HG03025 (cell line): ENCODE data around the gene SLC43A3.
"Not testable (repeated sequence)": the region's sequence is repeated elsewhere in the genome, so short reads cannot be mapped to it uniquely, and the experiment has no call there.

Experiments used
- ATAC-seq: cut with Tn5 transposase; IDR thresholded peaks from one replicate; pipeline ENCODE4 v1.9.1; 2021; ENCODE audit warnings: mild to moderate bottlenecking, moderate library complexity; ENCODE audit not compliant: unreplicated experiment, low FRiP score

Gene SLC43A3

DNA sequence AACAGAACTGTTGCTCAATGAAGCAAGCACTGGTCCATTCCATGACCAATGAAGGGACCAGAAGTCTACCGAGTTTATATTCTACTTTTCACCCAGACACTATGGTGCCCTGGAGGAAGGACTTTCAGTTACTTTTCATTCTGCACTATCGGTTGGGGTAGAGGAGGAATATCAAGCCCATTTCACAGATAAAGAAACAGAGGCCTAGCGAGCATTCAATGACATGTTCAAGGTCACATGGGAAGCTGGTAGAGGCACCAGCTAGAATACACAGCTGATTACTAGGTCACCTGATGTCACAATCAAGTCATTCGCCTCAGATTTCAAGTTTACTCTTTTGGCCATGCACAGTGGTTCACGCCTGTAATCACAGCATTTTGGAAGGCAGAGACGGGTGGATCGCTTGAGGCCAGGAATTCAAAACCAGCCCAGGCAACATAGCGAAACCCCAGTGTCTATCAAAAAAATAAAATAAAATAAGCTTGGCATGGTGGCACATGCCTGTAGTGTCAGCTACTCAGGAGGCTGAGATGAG, 18.9 kb downstream of the SLC43A3 start:
- ATAC-seq = no peak

GRCh38 chr11:57407010-57407920, 19.7 kb downstream of the SLC43A3 start:
- ATAC-seq = no peak

DNA sequence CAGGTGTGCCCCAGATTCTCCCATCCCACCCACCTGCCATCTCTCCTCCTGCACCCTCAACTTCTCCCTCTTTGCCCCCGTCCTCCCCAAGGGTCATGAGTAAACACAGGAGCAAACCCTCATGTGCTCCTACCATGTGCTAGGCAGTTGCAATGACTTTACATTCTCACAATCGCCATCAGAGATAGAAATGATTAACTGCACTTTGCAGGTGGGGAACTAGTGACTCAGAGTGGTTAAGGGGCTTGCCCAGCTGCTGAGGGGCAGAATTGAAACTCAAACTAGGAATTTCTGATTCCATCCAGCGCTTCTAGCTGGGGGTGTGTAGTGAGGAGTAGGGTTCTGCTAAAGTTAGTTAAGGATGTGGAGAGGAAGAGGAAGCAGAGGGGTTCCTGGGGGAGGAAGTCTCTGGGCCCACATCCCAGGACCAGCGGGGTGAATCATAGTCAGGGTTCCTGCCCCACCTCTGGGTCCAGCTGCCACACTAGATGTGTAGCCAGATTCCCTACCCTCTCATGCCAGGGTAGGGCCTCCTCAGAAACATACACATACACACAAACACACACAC, 20.5 kb downstream of the SLC43A3 start:
- peak; percentile 58 for ATAC-seq

DNA sequence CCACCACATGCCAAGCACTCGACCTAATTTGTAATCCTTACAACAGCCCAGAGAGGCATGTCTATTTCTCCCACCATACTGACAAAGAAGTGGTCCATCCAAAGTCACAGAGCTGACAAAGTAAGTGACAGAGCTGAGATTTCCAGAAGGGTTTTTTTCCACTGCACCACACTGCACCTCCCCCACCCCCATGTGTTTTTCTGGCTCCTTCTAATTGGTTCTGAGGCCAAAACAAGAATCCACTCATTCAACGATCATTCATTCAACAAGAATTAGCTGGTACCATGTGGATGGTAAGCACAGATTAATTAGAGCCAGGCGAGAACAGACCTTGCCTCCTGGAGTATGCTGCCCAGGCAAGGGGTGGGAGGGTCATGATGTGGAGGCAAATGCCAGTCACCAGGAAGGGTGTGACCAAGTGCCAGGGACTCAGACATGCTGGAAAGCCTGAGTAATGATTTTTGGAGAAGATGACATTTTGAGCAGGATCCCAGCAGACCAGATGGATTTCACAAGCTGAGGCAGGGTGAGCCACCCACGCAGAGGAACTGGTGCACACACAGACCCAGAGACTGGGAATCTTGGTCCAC, 21.6 kb downstream of the SLC43A3 start:
- ATAC-seq = no peak

DNA sequence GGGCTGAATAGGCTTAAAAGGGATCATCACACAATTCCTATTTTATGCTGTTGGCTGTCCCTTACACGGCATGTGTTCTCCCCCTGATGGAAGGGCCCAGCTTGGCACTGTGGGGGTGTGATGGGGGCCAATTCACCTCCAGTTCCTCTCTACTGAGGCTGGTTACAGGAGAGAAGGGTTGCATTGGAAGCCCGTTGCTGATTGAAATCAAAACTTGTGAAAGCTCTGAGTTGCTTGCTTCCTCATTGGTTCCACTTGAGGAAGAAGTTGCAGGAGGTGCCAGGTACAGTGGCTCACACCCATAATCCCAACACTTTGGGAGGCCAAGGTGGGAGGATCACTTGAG, 23.1 kb downstream of the SLC43A3 start:
- no peak for ATAC-seq

GRCh38 chr11:57403003-57403801, 23.7 kb downstream of the SLC43A3 start:
- ATAC-seq = not testable (repeated sequence)

DNA sequence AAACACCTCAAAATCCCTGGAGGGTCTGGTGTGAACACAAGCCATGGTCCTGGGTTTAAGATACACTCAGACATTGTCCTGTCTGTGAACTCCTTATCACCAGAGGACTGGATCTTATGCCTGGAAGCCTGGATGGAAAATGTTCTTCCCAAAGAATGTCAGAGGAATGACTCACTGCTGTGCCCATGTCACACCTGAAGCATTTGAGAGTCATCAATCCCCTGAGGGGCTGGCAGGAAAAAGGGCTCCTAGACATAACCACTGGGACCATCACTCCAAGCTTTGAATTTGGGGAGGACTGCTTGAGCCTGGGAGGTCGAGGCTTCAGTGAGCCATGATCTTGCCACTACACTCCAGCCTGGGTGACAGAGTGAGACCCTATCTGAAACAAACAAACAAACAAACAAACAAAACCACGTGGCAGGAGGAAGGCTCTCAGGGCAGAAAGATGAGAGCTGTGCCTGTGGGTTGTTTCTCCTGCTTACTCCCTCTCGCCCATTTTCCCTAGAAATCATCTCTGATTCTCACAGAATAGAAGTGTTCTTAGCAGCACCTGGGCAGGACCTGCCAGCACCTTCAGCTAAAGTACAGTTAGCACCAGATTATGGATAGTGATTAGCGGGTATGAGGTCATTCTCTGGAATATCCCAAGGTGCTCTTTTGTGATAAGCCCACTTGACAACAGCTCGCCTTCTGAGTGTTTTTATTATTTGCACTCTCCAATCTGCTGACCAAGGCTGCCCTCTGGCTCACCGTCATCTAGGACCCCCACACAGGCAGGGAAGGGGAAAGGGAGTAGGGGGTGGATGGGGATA, 24.5 kb downstream of the SLC43A3 start:
- ATAC-seq = no peak

DNA sequence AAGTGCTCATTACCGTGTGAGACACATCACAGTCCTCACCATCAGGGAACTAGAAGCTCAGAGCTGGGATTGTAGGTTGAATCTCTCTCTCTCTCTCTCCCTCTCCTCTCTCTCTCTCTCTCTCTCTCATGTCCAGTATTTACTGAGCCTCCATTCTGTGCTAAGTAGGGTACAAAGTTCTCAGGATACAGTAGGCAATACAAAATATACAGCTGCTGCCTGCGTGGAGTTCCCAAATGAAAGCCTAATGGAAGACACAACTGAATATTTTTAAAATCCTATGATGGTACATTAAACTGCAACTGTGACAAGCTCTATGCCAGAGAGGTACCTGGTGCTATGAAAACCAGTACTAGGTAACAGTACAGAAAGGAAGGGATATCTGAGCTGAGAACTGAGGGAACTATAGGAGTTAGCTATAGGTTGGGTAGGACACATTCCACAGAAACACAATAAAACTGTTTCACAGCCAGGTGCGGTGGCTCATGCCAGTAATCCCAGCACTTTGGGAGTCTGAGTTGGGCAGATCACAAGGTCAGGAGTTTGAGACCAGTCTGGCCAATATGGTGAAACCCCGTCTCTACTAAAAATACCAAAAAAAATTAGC, 26.8 kb downstream of the SLC43A3 start:
- no peak for ATAC-seq

GRCh38 chr11:57399221-57399620, 27.7 kb downstream of the SLC43A3 start:
- ATAC-seq = no peak

DNA sequence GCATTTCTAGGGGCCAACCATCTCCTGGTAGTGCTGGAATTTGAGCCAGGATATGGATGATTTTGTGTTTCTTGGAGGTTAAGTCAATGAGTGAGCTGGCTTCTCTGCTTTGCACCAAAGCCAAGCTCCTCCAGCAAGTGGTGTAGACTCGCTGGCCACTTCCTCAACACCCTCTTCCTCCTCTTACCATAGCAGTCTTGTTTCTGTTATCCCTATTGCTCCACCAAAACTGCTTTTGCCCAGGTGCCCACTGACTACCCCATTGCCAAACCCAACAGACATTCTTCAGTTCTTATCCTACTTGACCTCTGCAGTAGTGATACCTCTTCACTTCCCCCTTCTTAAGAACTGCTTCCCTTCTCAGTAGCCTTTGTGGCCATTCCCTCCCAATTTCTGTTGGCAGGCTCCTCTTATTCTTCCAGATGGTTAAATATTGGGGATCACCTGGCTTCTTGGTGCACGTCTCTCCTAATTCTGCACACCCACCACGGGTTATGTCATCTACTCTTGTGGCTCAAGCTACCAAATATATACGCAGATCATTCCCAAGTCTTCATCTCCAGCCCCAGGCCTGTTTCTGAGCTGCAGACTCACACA, 29.4 kb downstream of the SLC43A3 start:
- no peak for ATAC-seq

DNA sequence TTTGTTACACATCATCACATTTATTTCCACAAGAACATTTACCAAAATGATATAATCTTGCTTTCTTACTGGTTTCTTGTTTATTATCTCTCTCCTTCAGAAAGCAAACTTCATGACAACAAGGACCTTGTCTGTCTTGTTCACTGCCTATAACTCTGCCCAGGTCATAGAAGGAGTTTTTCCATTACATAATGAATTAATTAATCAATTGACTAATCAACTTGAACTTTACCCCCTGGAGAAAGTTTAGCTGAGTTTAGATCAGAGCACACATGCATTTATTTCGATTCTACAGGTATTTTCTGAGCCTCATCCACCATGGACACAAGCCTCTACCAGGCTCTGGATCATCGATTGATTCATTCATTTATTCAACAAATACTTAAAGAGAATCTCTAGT, 30.2 kb downstream of the SLC43A3 start:
- ATAC-seq = no peak

DNA sequence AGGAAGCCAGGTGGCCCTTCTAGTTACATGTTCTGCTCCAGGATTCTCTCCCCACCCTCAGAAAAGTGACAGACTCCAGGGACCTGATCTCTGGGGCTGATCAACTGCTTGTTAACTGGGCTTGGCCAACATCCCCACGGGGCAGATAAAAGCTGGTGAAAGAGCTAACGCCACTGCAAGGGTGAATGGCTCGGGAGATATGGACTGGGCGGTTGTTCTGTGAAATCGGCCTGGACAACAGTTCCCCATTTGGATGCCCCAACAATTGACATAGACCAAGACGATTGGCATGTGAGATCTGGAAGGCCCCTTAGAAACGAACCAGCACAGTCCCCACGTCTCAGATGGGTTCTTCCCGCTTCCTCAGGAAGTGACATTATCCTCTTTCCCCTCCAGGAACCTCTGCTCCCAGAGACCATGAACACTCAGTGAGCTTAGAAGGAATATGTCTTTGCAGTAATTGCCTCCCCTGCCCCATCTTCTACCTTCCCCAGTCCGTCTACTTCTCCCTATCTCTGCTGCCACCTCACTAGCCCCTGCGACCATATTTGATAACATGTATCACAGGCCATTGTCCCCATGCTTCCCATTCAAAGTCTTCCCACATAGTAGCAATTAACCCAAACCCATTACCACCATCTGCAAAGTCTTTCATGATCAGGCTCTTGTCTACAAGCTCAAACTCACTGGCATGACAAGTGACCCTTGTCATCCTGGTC, 30.9 kb downstream of the SLC43A3 start:
- ATAC-seq = no peak

DNA sequence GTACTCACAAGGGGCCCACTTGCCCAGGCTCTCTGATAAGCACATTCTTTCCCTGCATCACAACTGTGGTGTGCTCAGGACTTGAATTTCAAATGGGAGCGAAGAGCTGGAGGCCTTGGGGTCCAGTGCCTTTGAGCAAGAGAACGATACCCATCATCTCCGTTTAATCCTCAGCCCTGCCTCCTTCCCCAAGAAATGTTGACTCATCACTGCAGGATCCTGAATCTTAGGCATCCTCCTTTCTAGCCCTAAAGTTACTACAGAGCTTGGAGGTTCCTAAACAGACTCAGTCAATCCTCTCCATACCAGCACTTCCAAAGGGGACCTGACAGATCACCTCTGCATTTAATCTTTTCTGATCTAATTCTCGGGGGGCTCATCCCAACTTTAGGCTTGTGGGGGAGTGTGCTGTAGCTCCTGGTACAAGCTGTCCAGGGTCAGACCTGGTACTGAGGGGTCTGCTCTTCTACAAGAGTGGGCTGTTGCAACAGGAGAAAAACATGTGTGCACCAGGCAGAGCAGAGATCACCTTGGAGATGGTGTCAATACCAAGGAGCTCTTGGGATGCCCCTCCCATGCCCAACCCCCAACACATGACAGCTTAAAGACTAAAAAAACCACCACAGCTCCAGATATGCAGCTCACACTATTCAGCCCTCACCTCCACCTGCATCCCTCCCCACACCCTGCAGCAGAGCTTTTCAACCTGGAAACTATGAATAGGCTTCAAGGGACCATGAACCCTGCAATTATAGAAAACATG, 32.5 kb downstream of the SLC43A3 start:
- no peak for ATAC-seq

DNA sequence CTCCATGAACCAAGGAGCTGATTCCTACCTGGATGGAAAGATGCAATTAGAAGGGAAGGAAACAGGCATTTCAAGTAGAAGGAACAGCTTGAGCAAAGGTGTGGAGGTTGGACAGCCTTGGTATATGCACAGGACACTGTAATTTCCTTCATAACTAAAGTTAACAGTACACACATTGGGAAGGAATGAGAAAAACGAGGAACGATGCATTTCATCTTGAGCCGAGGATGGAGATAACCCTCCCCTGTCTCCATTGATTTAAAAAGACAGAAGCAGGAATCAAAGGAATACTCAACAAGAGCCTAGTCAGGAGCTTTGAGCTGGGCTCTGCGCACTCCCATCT, 34.2 kb downstream of the SLC43A3 start:
- ATAC-seq = no peak

- no peak for ATAC-seq
Observed at GRCh38 chr11:57392066-57392762, 34.7 kb downstream of the SLC43A3 start.

DNA sequence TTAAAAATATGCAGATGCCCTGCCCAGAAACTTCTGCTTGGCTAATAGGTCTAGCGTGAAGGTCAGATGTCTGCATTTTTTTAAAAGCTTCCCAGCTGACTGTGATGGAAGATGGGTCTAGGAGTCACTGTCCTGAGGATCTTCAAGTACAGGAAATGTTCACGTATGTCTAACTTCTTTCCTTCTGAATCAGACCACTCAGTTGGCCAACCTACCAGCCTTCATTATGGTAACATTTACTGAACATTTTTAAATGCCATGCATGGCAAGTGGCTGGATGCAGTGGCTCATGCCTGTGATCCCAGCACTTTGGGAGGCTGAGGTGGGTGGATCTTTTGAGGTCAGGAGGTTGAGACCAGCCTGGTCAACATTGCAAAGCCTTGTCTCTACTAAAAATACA, 35.4 kb downstream of the SLC43A3 start:
- ATAC-seq = no peak

- no peak for ATAC-seq
Observed at GRCh38 chr11:57391111-57391510, 35.8 kb downstream of the SLC43A3 start.
